ENCODE data around the gene OLIG2.

Gene OLIG2

GRCh38 chr21:33033094-33033951, 7.6 kb downstream of the OLIG2 start:
- DNase-seq (ENCODE audit: low read depth): no peak

- DNase-seq (ENCODE audit: low read depth): no peak
These were observed 8.3 kb downstream of the OLIG2 start for GRCh38 chr21:33033961-33034413.

GRCh38 chr21:33035147-33035546, 9.4 kb downstream of the OLIG2 start:
- peak; percentile 69 for DNase-seq (ENCODE audit: low read depth)

- DNase-seq (ENCODE audit: low read depth): peak; percentile 45
These were observed 10.9 kb downstream of the OLIG2 start for GRCh38 chr21:33036430-33037162.

- no peak for DNase-seq (ENCODE audit: low read depth)
These were observed 11.8 kb downstream of the OLIG2 start for GRCh38 chr21:33037501-33037900.

- DNase-seq (ENCODE audit: low read depth): no peak
These were observed 13.8 kb downstream of the OLIG2 start for GRCh38 chr21:33039536-33039935.

GRCh38 chr21:33040215-33040614, 14.5 kb downstream of the OLIG2 start:
- DNase-seq (ENCODE audit: low read depth): no peak

- no peak for DNase-seq (ENCODE audit: low read depth)
These were observed 16.2 kb downstream of the OLIG2 start for GRCh38 chr21:33041981-33042380.

GRCh38 chr21:33042812-33043211, 17.1 kb downstream of the OLIG2 start:
- DNase-seq (ENCODE audit: low read depth): no peak

- no peak for DNase-seq (ENCODE audit: low read depth)
These were observed 20.7 kb downstream of the OLIG2 start for GRCh38 chr21:33046455-33046854.

- DNase-seq (ENCODE audit: low read depth): no peak
These were observed 21.5 kb downstream of the OLIG2 start for GRCh38 chr21:33047231-33047630.

- DNase-seq (ENCODE audit: low read depth): no peak
These were observed 26.2 kb downstream of the OLIG2 start for GRCh38 chr21:33051925-33052324.

GRCh38 chr21:33053951-33054350, 28.2 kb downstream of the OLIG2 start:
- no peak for DNase-seq (ENCODE audit: low read depth)

GRCh38 chr21:33055991-33056390, 30.3 kb downstream of the OLIG2 start:
- no peak for DNase-seq (ENCODE audit: low read depth)

GRCh38 chr21:33057385-33057940, 31.7 kb downstream of the OLIG2 start:
- DNase-seq (ENCODE audit: low read depth): no peak

- DNase-seq (ENCODE audit: low read depth): no peak
These were observed 32.8 kb downstream of the OLIG2 start for GRCh38 chr21:33058527-33058926.

GRCh38 chr21:33058957-33059356, 33.2 kb downstream of the OLIG2 start:
- DNase-seq (ENCODE audit: low read depth): no peak

GRCh38 chr21:33059380-33059841, 33.7 kb downstream of the OLIG2 start:
- peak; percentile 70 for DNase-seq (ENCODE audit: low read depth)

GRCh38 chr21:33061233-33061632, 35.5 kb downstream of the OLIG2 start:
- DNase-seq (ENCODE audit: low read depth): no peak

GRCh38 chr21:33063375-33063883, 37.7 kb downstream of the OLIG2 start:
- DNase-seq (ENCODE audit: low read depth): no peak

GRCh38 chr21:33063907-33064622, 38.3 kb downstream of the OLIG2 start:
- DNase-seq (ENCODE audit: low read depth): no peak
